Activated CD8-positive, alpha-beta memory T cell treated with anti-CD3 and anti-CD28 coated beads, Interleukin-2, amount 50 U/mL, for 4 hours (primary cell): ENCODE data around the gene PRDM7.

Experiments used
- DNase-seq: peaks from one replicate; pipeline ENCODE4 v3.0.0-alpha.2; 2020

Gene PRDM7

DNA sequence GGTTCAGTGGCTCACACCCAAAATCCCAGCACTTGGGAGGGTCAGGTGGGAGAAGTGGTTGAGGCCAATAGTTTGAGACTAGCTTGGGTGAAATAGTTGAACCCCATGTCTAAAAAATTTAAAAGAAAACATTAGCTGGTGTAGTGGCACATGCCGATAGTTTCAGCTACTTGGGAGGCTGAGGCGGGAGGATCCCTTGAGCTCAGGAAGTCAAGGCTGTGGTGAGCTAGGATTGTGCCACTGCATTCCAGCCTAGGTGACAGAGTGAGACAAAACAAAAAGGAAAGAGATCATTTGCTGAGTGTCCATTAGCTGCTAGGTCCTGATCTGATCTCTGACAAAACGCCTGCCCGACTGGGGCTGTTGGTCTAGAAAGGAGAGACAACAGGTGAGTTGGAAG, 43.7 kb downstream of the PRDM7 start:
- no peak for DNase-seq

GRCh38 chr16:90032674-90033331, 44.3 kb downstream of the PRDM7 start:
- DNase-seq, result no peak

- no peak for DNase-seq
These were observed 45.0 kb downstream of the PRDM7 start for GRCh38 chr16:90031931-90032673.

GRCh38 chr16:90031186-90031930, 45.8 kb downstream of the PRDM7 start:
- DNase-seq, result no peak

- DNase-seq, result no peak
These were observed 48.1 kb downstream of the PRDM7 start for GRCh38 chr16:90028985-90029384.

DNA sequence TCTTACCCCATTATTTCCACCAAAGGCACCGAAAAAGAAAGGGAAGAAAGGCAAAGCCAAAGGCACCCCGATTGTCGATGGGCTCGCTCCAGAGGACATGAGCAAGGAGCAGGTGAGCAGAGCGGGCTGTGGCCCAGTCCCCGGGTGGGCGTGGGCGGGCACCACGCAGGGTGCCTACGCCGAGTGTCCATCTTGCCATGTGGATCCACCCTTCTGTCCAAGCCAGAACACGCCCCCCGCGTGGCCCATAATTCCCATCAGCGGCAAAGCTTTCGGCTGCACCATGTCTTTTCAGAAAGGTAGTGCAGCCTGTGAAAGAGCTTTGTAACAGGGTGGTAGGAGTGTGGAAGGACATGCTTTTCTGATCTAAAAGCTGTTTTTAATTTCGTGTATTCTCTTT, 49.5 kb downstream of the PRDM7 start:
- DNase-seq, result no peak

DNA sequence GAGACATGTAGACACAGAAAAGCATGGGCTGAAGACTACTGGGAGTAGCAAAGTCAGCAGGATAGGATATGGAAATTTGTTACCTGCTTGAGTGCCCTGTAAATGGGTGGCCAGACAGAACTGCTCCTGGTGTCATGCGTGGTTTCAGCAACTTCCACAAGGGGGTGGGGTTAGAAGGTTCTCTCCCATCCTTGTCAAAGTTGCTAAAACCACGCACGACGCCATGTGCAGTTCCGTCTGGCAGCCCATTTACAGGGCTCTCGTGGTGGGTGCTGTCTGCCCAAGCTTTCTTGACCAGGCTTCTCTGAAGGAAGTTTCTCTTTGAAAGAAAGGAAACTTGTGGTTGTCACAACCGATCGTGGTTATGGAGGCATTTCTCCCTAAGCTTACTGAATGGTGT, 51.0 kb downstream of the PRDM7 start:
- DNase-seq, result no peak

- no peak for DNase-seq
These were observed 54.1 kb downstream of the PRDM7 start for GRCh38 chr16:90023078-90023447.

- DNase-seq, result peak; percentile 76
These were observed 54.7 kb downstream of the PRDM7 start for GRCh38 chr16:90022209-90023077.

DNA sequence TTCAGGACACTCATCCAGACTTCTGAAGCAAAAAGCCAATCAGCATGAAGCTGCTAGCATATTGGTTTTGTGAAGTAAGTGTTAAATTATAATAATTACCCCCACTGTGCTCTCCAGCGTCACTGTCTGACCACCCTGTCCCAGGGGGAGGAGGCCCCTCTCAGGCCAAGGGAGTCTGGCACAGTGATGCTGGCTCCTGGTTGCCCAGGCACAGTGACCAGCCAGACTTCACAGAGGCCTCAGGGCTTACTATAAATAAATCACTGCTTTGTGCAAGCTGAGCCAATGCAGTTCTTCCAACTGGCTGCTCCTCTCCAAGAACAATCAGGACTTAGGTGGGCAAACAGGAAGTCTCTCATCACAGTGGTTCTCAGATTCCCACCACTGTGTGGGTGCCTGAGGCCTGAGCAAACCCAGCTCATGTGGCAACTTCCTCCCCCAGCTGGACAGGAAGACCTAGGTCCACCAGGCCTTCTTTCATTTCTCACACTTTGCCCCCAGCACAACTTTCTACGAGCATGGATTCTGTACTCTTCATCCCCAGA, 56.2 kb downstream of the PRDM7 start:
- no peak for DNase-seq

- DNase-seq, result no peak
These were observed 56.8 kb downstream of the PRDM7 start for GRCh38 chr16:90020260-90020837.

DNA sequence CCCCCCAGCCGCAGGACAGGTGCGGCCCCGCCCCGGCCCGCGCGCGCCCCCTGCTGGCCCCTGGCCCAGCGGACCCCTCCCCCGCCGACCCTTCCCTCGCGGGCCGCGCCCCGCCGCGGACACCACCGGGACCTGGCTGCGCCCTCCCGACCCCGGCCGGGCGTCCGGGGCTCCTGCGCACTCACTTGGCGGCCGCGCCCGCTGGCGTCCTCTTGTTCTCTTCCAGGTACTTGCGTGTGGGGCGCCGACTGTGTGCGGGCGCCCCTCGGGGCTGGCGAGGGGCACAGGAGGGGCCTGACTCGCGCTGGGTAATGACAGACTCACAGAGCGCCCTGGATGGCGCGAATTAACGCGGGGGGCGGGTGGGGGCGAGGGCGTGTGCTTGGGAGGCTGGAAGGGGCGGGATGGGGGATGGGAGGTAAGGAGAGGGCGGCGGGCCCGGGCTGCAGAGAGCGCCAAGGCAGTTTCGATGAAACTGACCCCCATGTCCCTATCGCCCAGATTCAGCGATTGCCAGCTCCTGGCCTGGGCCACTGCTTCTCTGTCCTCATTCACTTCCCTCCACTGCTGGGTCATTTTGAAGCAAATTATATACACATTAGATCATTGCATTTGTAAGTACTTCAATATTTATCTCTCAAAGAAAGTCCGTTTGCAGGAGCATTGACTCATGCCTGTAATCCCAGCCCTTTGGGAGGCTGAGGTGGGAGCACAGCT, 57.4 kb downstream of the PRDM7 start:
- peak; percentile 49 for DNase-seq

DNA sequence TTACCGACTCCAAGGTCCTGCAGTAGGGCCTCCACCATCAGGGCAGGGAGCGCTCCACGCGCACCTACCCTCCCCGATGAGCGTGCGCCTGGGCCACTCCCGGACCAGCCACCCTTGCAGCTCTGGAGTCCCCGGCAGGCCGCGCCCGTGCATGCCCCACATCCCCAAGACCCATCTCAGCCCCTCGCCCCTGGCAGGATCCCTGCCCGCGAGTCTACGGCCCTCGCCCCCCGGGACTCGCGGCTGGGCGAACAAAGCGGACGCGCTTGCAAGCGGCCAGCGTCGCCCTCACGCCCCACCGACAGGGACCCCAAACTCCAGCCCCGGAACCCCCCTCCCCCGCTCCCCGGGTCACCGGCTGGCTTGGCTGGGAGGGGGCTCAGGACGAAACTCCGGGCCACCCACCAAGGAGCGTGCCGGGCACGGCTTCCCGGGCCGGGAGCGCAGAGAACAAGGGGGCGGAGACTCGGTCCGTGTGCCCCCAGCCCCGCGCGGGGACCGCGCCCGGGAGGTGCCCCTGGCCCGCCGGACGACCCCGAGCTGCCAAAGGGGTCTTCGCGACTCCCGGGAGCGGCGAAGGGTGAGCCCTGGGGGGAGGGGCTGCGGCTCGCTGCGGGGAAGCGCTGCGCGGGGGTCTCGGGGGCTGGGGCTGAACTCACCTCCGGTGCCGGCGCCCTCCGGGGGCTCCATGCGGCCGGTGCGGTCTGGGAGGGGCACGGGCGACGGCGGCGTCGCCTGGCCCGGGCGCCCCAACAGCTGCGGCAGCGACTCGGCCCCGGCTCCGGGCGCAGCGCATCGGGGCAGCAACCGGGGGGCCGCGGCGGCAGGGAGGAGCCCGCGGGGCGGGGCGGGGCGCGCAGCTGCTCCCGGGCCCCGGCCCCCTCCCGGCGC, 58.2 kb downstream of the PRDM7 start, which contains the start of gene DBNDD1:
TSS of gene DBNDD1 (minus strand) at position 805 of the 891 bp plus-strand sequence. CDS start at position 690, 115 bp downstream.
- DNase-seq, result no peak

DNA sequence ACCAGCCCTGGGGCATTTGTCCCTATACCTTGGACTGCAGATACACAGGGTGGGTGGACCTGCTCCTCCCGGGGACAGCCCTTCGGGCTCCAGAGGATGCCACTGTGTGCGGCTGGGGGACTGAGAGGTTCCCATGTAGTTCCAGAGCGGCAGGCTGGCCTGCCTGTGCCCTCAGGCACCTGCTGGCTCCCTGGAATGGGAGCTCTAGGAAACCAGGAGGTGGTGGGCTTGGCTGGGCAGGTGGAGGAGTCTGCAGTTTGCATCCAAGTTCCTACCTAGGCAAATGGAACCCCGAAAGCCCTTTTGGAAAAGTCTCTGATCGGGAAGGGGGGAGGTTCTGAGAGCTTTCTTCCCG, 58.9 kb downstream of the PRDM7 start:
- DNase-seq, result no peak

GRCh38 chr16:90016339-90016950, 60.7 kb downstream of the PRDM7 start:
- DNase-seq, result no peak

- no peak for DNase-seq
These were observed 61.4 kb downstream of the PRDM7 start for GRCh38 chr16:90015586-90016338.

GRCh38 chr16:90012991-90013745, 64.0 kb downstream of the PRDM7 start:
- no peak for DNase-seq

- no peak for DNase-seq
These were observed 65.1 kb downstream of the PRDM7 start for GRCh38 chr16:90011908-90012501.
